GM12878 (cell line): Measurements from ENCODE around the gene CXCL9. TPM values are rescaled to one million over a fixed set of nuclear protein-coding genes. Genes with fewer than 3 reads are reported as not detected.

Experiments
- ATAC-seq: fragments of 200-7000 bp; cut with Tn5 transposase; 3 replicates; pipeline ENCODE4 v1.9.1; 2020; ENCODE audit warnings: mild to moderate bottlenecking, moderate library complexity
- BruUV-seq: library from RNA; stranded (reverse); fragments of 400-500 nt; replicated peaks from 2 replicates; lab custom pipeline; 2021; lab: Mats Ljungman, UMichigan
- CTCF ChIA-PET: fragments of 300-600 bp; sonication (Branson Sonifier 250); formaldehyde crosslinking; extraction: SDS; loops from one replicate; lab custom pipeline; 2021; ENCODE audit warnings: inconsistent platforms; lab: Yijun Ruan, JAX
- POLR2A ChIA-PET: fragments of 350-600 bp; formaldehyde crosslinking; extraction: SDS; loops from one replicate; lab custom pipeline; 2021; ENCODE audit warnings: inconsistent platforms; lab: Charles Lee
- RAD21 ChIA-PET: fragments of 300-600 bp; sonication (Branson Sonifier 250); formaldehyde crosslinking; loops from one replicate; lab custom pipeline; 2023; ENCODE audit warnings: antibody characterized with exemption; ENCODE audit not compliant: unreplicated experiment; lab: Charles Lee
- SMC1A ChIA-PET: fragments of 300-600 bp; sonication (Branson Sonifier 250); formaldehyde crosslinking; loops from one replicate; lab custom pipeline; 2023; ENCODE audit not compliant: unreplicated experiment, uncharacterized antibody; lab: Charles Lee
- DNase-seq: peaks from one replicate; pipeline ENCODE4 v3.0.0-alpha.2; 2011; ENCODE audit warnings: low read depth, low spot score
- FAIRE-seq: peaks from 3 replicates; lab custom pipeline; 2011; peaks lifted over from hg19 to GRCh38; lab: Jason Lieb, UNC
- H2AFZ ChIP-seq: 2 replicates; pipeline ENCODE4 v1.6.0; 2011; ENCODE audit warnings: low read depth, low read length, control low read depth; ENCODE audit not compliant: control insufficient read depth
- H3K27ac ChIP-seq: 2 replicates; pipeline ENCODE4 v1.5.1; 2011; ENCODE audit warnings: control low read depth; ENCODE audit not compliant: control insufficient read depth, insufficient read depth
- H3K27me3 ChIP-seq, 2 experiments: replicated peaks in 1 of 2; 2 replicates each; pipeline versions ENCODE4 v1.6.0 to v1.6.1; 2011; ENCODE audit warnings: low read length in 1 of 2; ENCODE audit not compliant: control insufficient read depth in 2 of 2, insufficient read depth in 2 of 2
- H3K36me3 ChIP-seq, 2 experiments: 2 replicates each; pipeline ENCODE4 v1.5.1; 2011; ENCODE audit warnings: low read length in 1 of 2; ENCODE audit not compliant: control insufficient read depth in 2 of 2, insufficient read depth in 2 of 2
- H3K4me1 ChIP-seq: 2 replicates; pipeline ENCODE4 v1.6.1; 2011; ENCODE audit warnings: mild to moderate bottlenecking, low read length, moderate library complexity, mixed read lengths; ENCODE audit not compliant: control insufficient read depth, insufficient read depth
- H3K4me2 ChIP-seq: 2 replicates; pipeline ENCODE4 v1.6.0; 2011; ENCODE audit warnings: control low read depth; ENCODE audit not compliant: control insufficient read depth, insufficient read depth
- H3K4me3 ChIP-seq: fragments of 200-600 bp; sonication (generic); 2 replicates; pipeline ENCODE4 v1.5.1; 2016
- H3K79me2 ChIP-seq: 2 replicates; pipeline ENCODE4 v1.6.0; 2011; ENCODE audit warnings: low read length; ENCODE audit not compliant: control insufficient read depth, insufficient read depth
- H3K9ac ChIP-seq: 2 replicates; pipeline ENCODE4 v1.8.0; 2011; ENCODE audit warnings: low read length, control low read depth, mixed read lengths; ENCODE audit not compliant: control insufficient read depth, insufficient read depth
- H3K9me3 ChIP-seq: replicated peaks from 3 replicates; pipeline ENCODE4 v1.5.1; 2011; ENCODE audit warnings: mild to moderate bottlenecking, low read length; ENCODE audit not compliant: control insufficient read depth, insufficient read depth
- H4K20me1 ChIP-seq: 2 replicates; pipeline ENCODE4 v1.6.0; 2011; ENCODE audit not compliant: control insufficient read depth, insufficient read depth
- MTA2 ChIP-seq: fragments of 450-650 bp; IDR thresholded peaks from 2 replicates; pipeline ENCODE4 v1.6.1; 2016; ENCODE audit warnings: low read depth, mild to moderate bottlenecking, moderate library complexity
- REST ChIP-seq: IDR thresholded peaks from 2 replicates; pipeline ENCODE4 v1.6.1; 2012; ENCODE audit warnings: mild to moderate bottlenecking, low read depth, low read length
- RUNX3 ChIP-seq: IDR thresholded peaks from 2 replicates; pipeline ENCODE4 v1.6.1; 2012; ENCODE audit warnings: low read length, inconsistent platforms
- TCF3 ChIP-seq: IDR thresholded peaks from 2 replicates; pipeline ENCODE4 v1.6.1; 2012; ENCODE audit warnings: low read depth, mild to moderate bottlenecking, low read length, borderline replicate concordance; ENCODE audit not compliant: insufficient read depth
- USF1 ChIP-seq: IDR thresholded peaks from 2 replicates; pipeline ENCODE4 v1.6.1; 2011; ENCODE audit warnings: borderline replicate concordance, low read depth, mild to moderate bottlenecking, moderate library complexity, mixed read lengths, low read length; ENCODE audit not compliant: insufficient read depth; ENCODE audit errors: extremely low read length
- WGBS: methylation state at CpG from one replicate; pipeline ENCODE4 v1.1.6; 2016; ENCODE audit warnings: low lambda C conversion rate; ENCODE audit not compliant: insufficient replicate concordance, insufficient coverage; ENCODE audit errors: missing lambda C conversion rate; 5-methylcytosine and 5-hydroxymethylcytosine counted together
- in situ Hi-C: fragments of 300-500 bp; cut with MboI; formaldehyde crosslinking; loops from 9 replicates; pipeline ENCODE4 v1.14.3; 2018; ENCODE audit warnings: mixed read lengths
- intact Hi-C: fragments of 100-400 bp; cut with micrococcal nuclease; formaldehyde crosslinking; loops from one replicate; pipeline ENCODE4 v1.14.2; 2022; ENCODE audit not compliant: unreplicated experiment
- polyA plus RNA-seq, 11 experiments: library from polyadenylated mRNA; depleted of rRNA in 4 of 11; unstranded in 6 of 11; stranded (reverse) in 5 of 11; fragments of >200 nt; fragmentation: Nextera tagmentation in 4 of 11; fragmentation: Illumina TruSeq in 1 of 11; extraction: Ambion mirVana in 4 of 11; extraction: Trizol in 1 of 11; gene quantifications; 1 replicate in 1 of 11; 2 replicates in 10 of 11; pipeline versions ENCODE4 v1.2.1 to v1.2.3, GENCODE V29; 2011 to 2016; ENCODE audit warnings: inconsistent platforms in 2 of 11, missing spikeins in 2 of 11, low read depth in 1 of 11
- total RNA-seq, 4 experiments: library from RNA; depleted of rRNA in 3 of 4; stranded (reverse); fragments of >200 nt in 3 of 4; fragmentation: Illumina TruSeq in 1 of 4; extraction: Trizol in 1 of 4; gene quantifications; 2 replicates each; pipeline versions ENCODE4 v1.2.1 to v1.2.3, GENCODE V29; 2013 to 2021
- TF ChIP-seq, protein P1 (sequence below): fragments of 450-650 bp; IDR thresholded peaks from 2 replicates; pipeline ENCODE4 v1.6.1; 2014; ENCODE audit warnings: mild to moderate bottlenecking

CXCL9 gene
- total and polyA plus RNA-seq, 10 of the 15 experiments (the other 5 are each of a cell fraction or from before 2014, with no cell fraction given) = 0.03 to 0.46 (median 0.22) TPM; not detected in 1

- H3K4me3 ChIP-seq = no peak overlapping the region
- ChIA-PET RAD21 (interaction anchor here (0.9 to 3.2 kb wide), 6 partner anchors 12 to 59 kb away, joined by 3 to 24 read pairs (median 4); no protein-coding TSS in a partner anchor), POLR2A (interaction anchor here (1.6 kb wide), 1 partner anchor 40 kb away, joined by 4 read pairs; no protein-coding TSS in a partner anchor), CTCF (interaction anchor here (1.1 to 4.1 kb wide), 7 partner anchors 19 to 160 kb away, joined by 3 to 46 read pairs (median 3); partner anchors contain the start of gene SDAD1), SMC1A (interaction anchor here (0.9 to 2.9 kb wide), 9 partner anchors 8 to 69 kb away, joined by 3 to 26 read pairs (median 6); partner anchors contain the start of gene CXCL10)
- no peak for ATAC-seq
- TF ChIP-seq REST (no peak), MTA2 (no peak), RUNX3 (no peak), USF1 (no peak), TCF3 (0 out of 2 replicates have a peak, but pooled peaks have one; percentile 2)
- TF ChIP-seq, protein P1, sequence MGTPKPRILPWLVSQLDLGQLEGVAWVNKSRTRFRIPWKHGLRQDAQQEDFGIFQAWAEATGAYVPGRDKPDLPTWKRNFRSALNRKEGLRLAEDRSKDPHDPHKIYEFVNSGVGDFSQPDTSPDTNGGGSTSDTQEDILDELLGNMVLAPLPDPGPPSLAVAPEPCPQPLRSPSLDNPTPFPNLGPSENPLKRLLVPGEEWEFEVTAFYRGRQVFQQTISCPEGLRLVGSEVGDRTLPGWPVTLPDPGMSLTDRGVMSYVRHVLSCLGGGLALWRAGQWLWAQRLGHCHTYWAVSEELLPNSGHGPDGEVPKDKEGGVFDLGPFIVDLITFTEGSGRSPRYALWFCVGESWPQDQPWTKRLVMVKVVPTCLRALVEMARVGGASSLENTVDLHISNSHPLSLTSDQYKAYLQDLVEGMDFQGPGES = no peak
- no peak for FAIRE-seq
- no TSS peak for BruUV-seq
- H2AFZ ChIP-seq = no peak overlapping the region
- WGBS = 47% methylated on average over 2 of the region's 2 CpGs
- no peaks in the 10 kb centered on the region for H3K79me2 ChIP-seq
- no peaks in the 10 kb centered on the region for H3K36me3 ChIP-seq
- H3K9ac ChIP-seq = no peak overlapping the region
- no peaks in the 10 kb centered on the region for H4K20me1 ChIP-seq
- DNase-seq = no peak
- in situ Hi-C loops = no loop called here
- intact Hi-C loops = loop anchor here (5.0 kb wide), 1 partner anchor 43 kb away; no protein-coding TSS in a partner anchor
- H3K27ac ChIP-seq = no peak overlapping the region
- H3K4me1 ChIP-seq = peaks cover 29% of the 10 kb centered on the region
- peaks cover 0 to 2% of the 10 kb centered on the region in 2 experiments; a peak in 2 of 4 replicates for H3K27me3 ChIP-seq
- no peaks in the 10 kb centered on the region for H3K9me3 ChIP-seq
- no peak overlapping the region; the same call in 1 of the 2 replicates for H3K4me2 ChIP-seq
Observed at GRCh38 chr4:76055421-76055820, 48.1 kb upstream of the CXCL9 start.
